B cell (primary cell): ENCODE data around the gene SERPINE1. TPM values are rescaled to one million over a fixed set of nuclear protein-coding genes. Genes with fewer than 3 reads are reported as not detected.

Source experiments
- ATAC-seq: fragments of 200-7000 bp; cut with Tn5 transposase; one replicate; pipeline ENCODE4 v1.10.0; 2021; ENCODE audit warnings: low read depth, mild to moderate bottlenecking, moderate number of reproducible peaks, moderate library complexity
- CTCF ChIA-PET: fragments of 350-600 bp; sonication (Branson Sonifier 250); formaldehyde crosslinking; loops from one replicate; lab custom pipeline; 2021; ENCODE audit warnings: antibody characterized with exemption, inconsistent platforms; lab: Charles Lee
- POLR2A ChIA-PET: fragments of 350-600 bp; sonication (Branson Sonifier 250); formaldehyde crosslinking; loops from one replicate; lab custom pipeline; 2021; ENCODE audit warnings: antibody characterized with exemption; lab: Charles Lee
- DNase-seq: peaks from one replicate; pipeline ENCODE4 v3.0.0; 2013
- H2AFZ ChIP-seq: 2 replicates; pipeline ENCODE4 v1.6.1; 2012; ENCODE audit warnings: mild to moderate bottlenecking, low read depth, low read length; ENCODE audit not compliant: insufficient read depth, poor library complexity, severe bottlenecking
- H3K27ac ChIP-seq, 2 donors: 1 replicate in 1 of 2; 2 replicates in 1 of 2; pipeline ENCODE4 v1.5.1; 2012 to 2013; ENCODE audit warnings: low read length in 2 of 2, mild to moderate bottlenecking in 2 of 2, moderate library complexity in 1 of 2
- H3K27me3 ChIP-seq, 4 experiments: fragments of 200-600 bp in 1 of 4; sonication (generic) in 1 of 4; replicated peaks in 1 of 4; 1 replicate in 2 of 4; 2 replicates in 2 of 4; pipeline versions ENCODE4 v1.6.1 to v1.7.0; 2013 to 2016; ENCODE audit warnings: low read length in 3 of 4, mild to moderate bottlenecking in 2 of 4, mixed read lengths in 1 of 4, moderate library complexity in 1 of 4; ENCODE audit not compliant: insufficient read depth in 4 of 4, control insufficient read depth in 3 of 4; ENCODE audit errors: control extremely low read depth in 1 of 4
- H3K36me3 ChIP-seq, 2 experiments: replicated peaks in 1 of 2; 1 replicate in 1 of 2; 2 replicates in 1 of 2; pipeline versions ENCODE4 v1.6.1 to v1.7.1; 2013; ENCODE audit warnings: low read length in 1 of 2; ENCODE audit not compliant: insufficient read depth in 2 of 2, control insufficient read depth in 1 of 2; ENCODE audit errors: control extremely low read depth in 1 of 2, extremely low read depth in 1 of 2
- H3K4me1 ChIP-seq, 2 donors: fragments of 200-600 bp in 1 of 2; sonication (generic) in 1 of 2; 1 replicate in 1 of 2; 2 replicates in 1 of 2; pipeline versions ENCODE4 v1.5.1 to v1.6.1; 2013 to 2017; ENCODE audit warnings: low read length in 2 of 2; ENCODE audit not compliant: control insufficient read depth in 2 of 2, insufficient read depth in 2 of 2
- H3K4me2 ChIP-seq: replicated peaks from 2 replicates; pipeline ENCODE3; 2012; ENCODE audit warnings: mild to moderate bottlenecking, low read depth, low read length; ENCODE audit not compliant: poor library complexity, severe bottlenecking
- H3K4me3 ChIP-seq, 5 experiments: fragments of 200-600 bp in 1 of 5; sonication (generic) in 1 of 5; 1 replicate in 3 of 5; 2 replicates in 2 of 5; pipeline versions ENCODE4 v1.5.1 to v1.7.0; 2011 to 2016; ENCODE audit warnings: low read length in 4 of 5, mild to moderate bottlenecking in 4 of 5, low read depth in 2 of 5, control low read depth in 1 of 5, moderate library complexity in 1 of 5; ENCODE audit not compliant: insufficient read depth in 1 of 5; ENCODE audit errors: control extremely low read depth in 1 of 5, extremely low read depth in 1 of 5
- H3K79me2 ChIP-seq: fragments of 200-600 bp; sonication (generic); one replicate; pipeline ENCODE4 v1.6.0; 2016; ENCODE audit warnings: low read length; ENCODE audit not compliant: control insufficient read depth, insufficient read depth
- H3K9ac ChIP-seq: fragments of 200-600 bp; sonication (generic); 2 replicates; pipeline ENCODE4 v1.6.1; 2017; ENCODE audit warnings: mild to moderate bottlenecking, low read length, moderate library complexity
- H3K9me3 ChIP-seq, 3 donors: one replicate each; pipeline versions ENCODE4 v1.6.1 to v1.7.1; 2013; ENCODE audit warnings: low read length in 2 of 3; ENCODE audit not compliant: control insufficient read depth in 2 of 3, insufficient read depth in 1 of 3; ENCODE audit errors: control extremely low read depth in 1 of 3
- H4K20me1 ChIP-seq: 2 replicates; pipeline ENCODE4 v1.6.0; 2012; ENCODE audit warnings: mild to moderate bottlenecking, low read length; ENCODE audit not compliant: insufficient read depth, control insufficient read depth, poor library complexity, severe bottlenecking
- H3K27ac Mint-ChIP-seq: one replicate; pipeline ENCODE4 v1.8.0; 2021; ENCODE audit warnings: mixed read lengths
- H3K27me3 Mint-ChIP-seq: one replicate; pipeline ENCODE4 v1.8.0; 2021; ENCODE audit warnings: mixed read lengths
- H3K4me1 Mint-ChIP-seq: one replicate; pipeline ENCODE4 v1.8.0; 2021; ENCODE audit warnings: mixed read lengths
- H3K4me3 Mint-ChIP-seq: one replicate; pipeline ENCODE4 v1.8.0; 2021; ENCODE audit warnings: mixed read lengths
- H3K9me3 Mint-ChIP-seq: one replicate; pipeline ENCODE4 v1.8.0; 2022; ENCODE audit warnings: mixed read lengths; ENCODE audit not compliant: insufficient read depth
- CTCF ChIP-seq: fragments of 200-600 bp; IDR thresholded peaks from one replicate; pipeline ENCODE4 v1.8.0; 2022; ENCODE audit warnings: antibody characterized with exemption, mild to moderate bottlenecking
- EZH2 ChIP-seq: IDR thresholded peaks from 2 replicates; pipeline ENCODE4 v1.6.1; 2012; ENCODE audit warnings: borderline replicate concordance, low read depth, mild to moderate bottlenecking, moderate library complexity, low read length; ENCODE audit not compliant: insufficient read depth, poor library complexity, severe bottlenecking
- WGBS: methylation state at CpG from one replicate; pipeline ENCODE4 v1.1.5; 2013; ENCODE audit warnings: missing lambda C conversion rate; ENCODE audit not compliant: insufficient coverage; 5-methylcytosine and 5-hydroxymethylcytosine counted together
- intact Hi-C: fragments of 100-400 bp; cut with micrococcal nuclease; formaldehyde crosslinking; loops from one replicate; pipeline ENCODE4 v1.10.0; 2022
- polyA plus RNA-seq: library from polyadenylated mRNA; depleted of rRNA; stranded (reverse); fragments of >200 nt; gene quantifications from 2 replicates; pipeline ENCODE4 v1.2.3, GENCODE V29; 2012
- total RNA-seq, 2 donors: library from RNA; stranded (reverse); fragments of 120-200 nt in 1 of 2; gene quantifications; 1 replicate in 1 of 2; 2 replicates in 1 of 2; pipeline versions ENCODE4 v1.2.3 to v1.2.4, GENCODE V29; 2013 to 2022

The SERPINE1 gene
- total and polyA plus RNA-seq, 2 donors (not counting 1 experiment from before 2014, with no cell fraction given): 0.07 to 0.09 TPM

GRCh38 chr7:101093906-101094305 lies 33.0 kb upstream of the SERPINE1 start:
- CTCF ChIA-PET: interaction anchor here (1.3 kb wide), 1 partner anchor 16 kb away, joined by 4 read pairs; no protein-coding TSS in a partner anchor
- POLR2A ChIA-PET: no interaction called here
- H3K4me3 ChIP-seq: no peak overlapping the region
- H3K27me3 ChIP-seq: no peaks in the 10 kb centered on the region
- H3K36me3 ChIP-seq: peaks cover 0 to 14% of the 10 kb centered on the region in 2 experiments
- TF ChIP-seq CTCF (no peak), EZH2 (no peak)
- H3K27ac ChIP-seq: no peak overlapping the region
- peaks cover 23% of the 10 kb centered on the region for H3K79me2 ChIP-seq
- Mint-ChIP-seq H3K27ac (no peak overlapping the region), H3K4me1 (peaks cover 11% of the 10 kb centered on the region), H3K27me3 (no peaks in the 10 kb centered on the region), H3K4me3 (no peak overlapping the region), H3K9me3 (no peaks in the 10 kb centered on the region)
- H3K4me1 ChIP-seq: peaks cover 0 to 5% of the 10 kb centered on the region in 2 donors
- WGBS: 80% methylated on average over 1 of the region's 4 CpGs
- no peak for ATAC-seq
- no peak for DNase-seq
- H2AFZ ChIP-seq: no peak overlapping the region
- no peaks in the 10 kb centered on the region for H3K9me3 ChIP-seq
- no peak overlapping the region for H3K4me2 ChIP-seq
- peaks cover 61% of the 10 kb centered on the region for H4K20me1 ChIP-seq
- H3K9ac ChIP-seq: no peak overlapping the region
- intact Hi-C loops: no loop called here

- no peaks in the 10 kb centered on the region for H3K9me3 ChIP-seq
- peaks cover 0 to 10% of the 10 kb centered on the region in 2 experiments for H3K36me3 ChIP-seq
- Mint-ChIP-seq H3K4me3 (no peak overlapping the region), H3K27me3 (no peaks in the 10 kb centered on the region), H3K27ac (no peak overlapping the region), H3K4me1 (peaks cover 10% of the 10 kb centered on the region), H3K9me3 (no peaks in the 10 kb centered on the region)
- peaks cover 56% of the 10 kb centered on the region for H4K20me1 ChIP-seq
- DNase-seq: no peak
- intact Hi-C loops: no loop called here
- TF ChIP-seq CTCF (no peak), EZH2 (no peak)
- H2AFZ ChIP-seq: no peak overlapping the region
- H3K27ac ChIP-seq: no peak overlapping the region
- H3K79me2 ChIP-seq: peaks cover 19% of the 10 kb centered on the region
- 99% methylated on average over 5 of the region's 9 CpGs for WGBS
- POLR2A ChIA-PET: no interaction called here
- ATAC-seq: no peak
- CTCF ChIA-PET: interaction anchor here (1.3 kb wide), 1 partner anchor 17 kb away, joined by 4 read pairs; no protein-coding TSS in a partner anchor
- peaks cover 0 to 1% (median 0%) of the 10 kb centered on the region in 4 experiments for H3K27me3 ChIP-seq
- no peak overlapping the region for H3K4me2 ChIP-seq
- no peak overlapping the region for H3K9ac ChIP-seq
- H3K4me3 ChIP-seq: no peak overlapping the region
- peaks cover 0 to under 1% of the 10 kb centered on the region in 2 donors for H3K4me1 ChIP-seq
Observed at GRCh38 chr7:101094376-101094775, 32.5 kb upstream of the SERPINE1 start.
